ENCODE results near the gene C14orf93. TPM values are rescaled to one million over a fixed set of nuclear protein-coding genes. Genes with fewer than 3 reads are reported as not detected.

Gene C14orf93
- total and polyA plus RNA-seq, 9 of the 15 experiments (the other 6 are each of a cell fraction or from before 2014, with no cell fraction given), result 2.2 to 22.4 (median 16.1) TPM

DNA sequence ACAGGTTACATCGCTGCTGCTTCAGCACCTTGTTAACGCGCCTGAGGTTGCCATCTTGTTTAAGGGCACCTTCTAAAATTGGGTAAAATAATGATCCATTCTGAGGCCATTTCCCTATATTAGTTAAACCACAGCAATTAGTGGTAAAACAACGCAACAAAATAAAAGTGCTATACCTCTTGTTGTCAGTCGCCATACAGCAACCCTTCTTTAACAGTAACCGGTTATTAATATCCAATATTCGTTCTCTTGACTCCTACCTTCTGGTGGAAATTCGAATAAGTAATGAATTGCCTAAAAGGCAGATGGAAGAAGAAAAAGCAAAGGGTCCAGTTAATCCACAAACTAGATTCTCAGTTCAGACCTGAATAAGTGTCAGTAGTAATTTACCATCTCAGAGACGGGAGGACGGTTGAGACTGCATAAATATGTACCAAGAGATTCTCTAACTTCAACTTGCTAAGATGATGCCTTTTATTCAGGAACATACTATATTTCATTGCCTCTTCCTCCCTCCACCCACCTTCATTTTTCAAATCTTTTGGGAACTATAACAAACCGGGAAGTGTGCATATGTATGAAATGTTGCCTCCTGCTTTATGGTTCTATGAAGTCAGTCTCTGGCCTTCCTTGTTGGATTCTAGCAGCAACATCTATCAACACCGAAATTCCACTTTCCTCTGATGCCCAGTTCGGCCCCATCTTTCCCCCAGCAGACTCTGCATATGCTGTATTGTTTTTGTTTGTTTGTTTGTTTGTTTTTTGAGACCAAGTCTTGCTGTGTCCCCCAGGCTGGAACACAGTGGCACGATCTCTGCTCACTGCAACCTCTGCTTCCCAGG lies 25.6 kb upstream of the C14orf93 start:
- Histone ChIP-seq H3K9ac (ENCODE audit: insufficient read depth in 1 of 2, low read depth in 2 of 2, low read length in 2 of 2) (peak overlapping the region; percentile 98 to 100; a peak in 3 of 4 replicates), H3K4me1 (replicated peaks in 1 of 2; ENCODE audit: control insufficient read depth in 2 of 2, insufficient read depth in 2 of 2, low read length in 2 of 2) (peaks cover 9 to 14% of the 10 kb centered on the region in 2 experiments; a peak in 4 of 5 replicates), H2AFZ (ENCODE audit: low read depth, low read length) (peak overlapping the region; percentile 99), H3K27ac (ENCODE audit: extremely low read depth, low read depth, low read length) (peak overlapping the region; percentile 94; the same call in 2 of the 3 replicates), H3K9me3 (replicated peaks; ENCODE audit: control insufficient read depth, insufficient read depth, low read depth, low read length) (no peaks in the 10 kb centered on the region), H3K4me2 (ENCODE audit: insufficient read depth, low read length) (peak overlapping the region; percentile 97), H3K9me1 (ENCODE audit: control insufficient read depth, insufficient read depth, low read length) (no peaks in the 10 kb centered on the region), H4K20me1 (replicated peaks; ENCODE audit: control insufficient read depth, insufficient read depth, low read length) (no peaks in the 10 kb centered on the region), H3K79me2 (ENCODE audit: control insufficient read depth, insufficient read depth, low read length) (peaks cover 37% of the 10 kb centered on the region), H3K27me3 (ENCODE audit: control insufficient read depth in 2 of 2, insufficient read depth in 2 of 2, low read length in 2 of 2) (no peaks in the 10 kb centered on the region), H3K36me3 (ENCODE audit: control insufficient read depth, insufficient read depth, low read length) (peaks cover 31% of the 10 kb centered on the region), H3K4me3 (peak overlapping the region; percentile 78)
- intact Hi-C loops (cut with micrococcal nuclease) (no loop called here), in situ Hi-C loops (cut with MboI) (no loop called here)
- ChIA-PET POLR2A (interaction anchor here (0.6 to 3.2 kb wide), 6 partner anchors 10 to 53 kb away, joined by 3 to 11 read pairs (median 4); partner anchors contain the start of genes AJUBA and CDH24), CTCF (ENCODE audit: low intra/inter-chr PET ratio) (no interaction called here)
- BruUV-seq (replicated peaks), result no TSS peak
- no peak for ATAC-seq
- FAIRE-seq, result no peak
- DNase-seq (ENCODE audit: extremely low read depth in 1 of 4, low spot score in 3 of 4), result no peak
- WGBS (ENCODE audit: insufficient coverage, low coverage, missing lambda C conversion rate), result 47% methylated on average over 14 of the region's 14 CpGs
- no peak for TF ChIP-seq ZBTB17 (CRISPR knock-in tag; IDR thresholded peaks at IDR 0.05)
- TF ChIP-seq TCF3 (CRISPR knock-in tag; IDR thresholded peaks at IDR 0.05), result 0 out of 2 replicates have a peak, but pooled peaks have one; percentile 21
- TF ChIP-seq SUPT5H (IDR thresholded peaks at IDR 0.05), result no peak
- 0 out of 2 replicates have a peak, but pooled peaks have one; percentile 59 for TF ChIP-seq SREBF2 (CRISPR knock-in tag; IDR thresholded peaks at IDR 0.05)
- no peak for TF ChIP-seq KLF16 (IDR thresholded peaks at IDR 0.05)
- TF ChIP-seq TCF7 (IDR thresholded peaks at IDR 0.05; ENCODE audit: borderline replicate concordance), result no peak
- TF ChIP-seq ZNF384 (IDR thresholded peaks at IDR 0.05; ENCODE audit: low read depth, low read length), result no peak
- no peak for TF ChIP-seq GATA2 (CRISPR knock-in tag; IDR thresholded peaks at IDR 0.05)
- no peak for TF ChIP-seq CCNT2 (IDR thresholded peaks at IDR 0.05; ENCODE audit: borderline replicate concordance, extremely low read depth, insufficient read length, low read depth, low read length)
- no peak for TF ChIP-seq EWSR1 (IDR thresholded peaks at IDR 0.05; ENCODE audit: borderline replicate concordance, low read depth, partially characterized antibody)
- TF ChIP-seq SAFB (IDR thresholded peaks at IDR 0.05; ENCODE audit: borderline replicate concordance, low read depth, low read length), result no peak
- no peak for TF ChIP-seq ERF (CRISPR knock-in tag; IDR thresholded peaks at IDR 0.05)
- TF ChIP-seq, protein P1, sequence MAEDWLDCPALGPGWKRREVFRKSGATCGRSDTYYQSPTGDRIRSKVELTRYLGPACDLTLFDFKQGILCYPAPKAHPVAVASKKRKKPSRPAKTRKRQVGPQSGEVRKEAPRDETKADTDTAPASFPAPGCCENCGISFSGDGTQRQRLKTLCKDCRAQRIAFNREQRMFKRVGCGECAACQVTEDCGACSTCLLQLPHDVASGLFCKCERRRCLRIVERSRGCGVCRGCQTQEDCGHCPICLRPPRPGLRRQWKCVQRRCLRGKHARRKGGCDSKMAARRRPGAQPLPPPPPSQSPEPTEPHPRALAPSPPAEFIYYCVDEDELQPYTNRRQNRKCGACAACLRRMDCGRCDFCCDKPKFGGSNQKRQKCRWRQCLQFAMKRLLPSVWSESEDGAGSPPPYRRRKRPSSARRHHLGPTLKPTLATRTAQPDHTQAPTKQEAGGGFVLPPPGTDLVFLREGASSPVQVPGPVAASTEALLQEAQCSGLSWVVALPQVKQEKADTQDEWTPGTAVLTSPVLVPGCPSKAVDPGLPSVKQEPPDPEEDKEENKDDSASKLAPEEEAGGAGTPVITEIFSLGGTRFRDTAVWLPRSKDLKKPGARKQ (CRISPR knock-in tag; IDR thresholded peaks at IDR 0.05), result 0 out of 2 replicates have a peak, but pooled peaks have one; percentile 12
- TF ChIP-seq, protein P2, sequence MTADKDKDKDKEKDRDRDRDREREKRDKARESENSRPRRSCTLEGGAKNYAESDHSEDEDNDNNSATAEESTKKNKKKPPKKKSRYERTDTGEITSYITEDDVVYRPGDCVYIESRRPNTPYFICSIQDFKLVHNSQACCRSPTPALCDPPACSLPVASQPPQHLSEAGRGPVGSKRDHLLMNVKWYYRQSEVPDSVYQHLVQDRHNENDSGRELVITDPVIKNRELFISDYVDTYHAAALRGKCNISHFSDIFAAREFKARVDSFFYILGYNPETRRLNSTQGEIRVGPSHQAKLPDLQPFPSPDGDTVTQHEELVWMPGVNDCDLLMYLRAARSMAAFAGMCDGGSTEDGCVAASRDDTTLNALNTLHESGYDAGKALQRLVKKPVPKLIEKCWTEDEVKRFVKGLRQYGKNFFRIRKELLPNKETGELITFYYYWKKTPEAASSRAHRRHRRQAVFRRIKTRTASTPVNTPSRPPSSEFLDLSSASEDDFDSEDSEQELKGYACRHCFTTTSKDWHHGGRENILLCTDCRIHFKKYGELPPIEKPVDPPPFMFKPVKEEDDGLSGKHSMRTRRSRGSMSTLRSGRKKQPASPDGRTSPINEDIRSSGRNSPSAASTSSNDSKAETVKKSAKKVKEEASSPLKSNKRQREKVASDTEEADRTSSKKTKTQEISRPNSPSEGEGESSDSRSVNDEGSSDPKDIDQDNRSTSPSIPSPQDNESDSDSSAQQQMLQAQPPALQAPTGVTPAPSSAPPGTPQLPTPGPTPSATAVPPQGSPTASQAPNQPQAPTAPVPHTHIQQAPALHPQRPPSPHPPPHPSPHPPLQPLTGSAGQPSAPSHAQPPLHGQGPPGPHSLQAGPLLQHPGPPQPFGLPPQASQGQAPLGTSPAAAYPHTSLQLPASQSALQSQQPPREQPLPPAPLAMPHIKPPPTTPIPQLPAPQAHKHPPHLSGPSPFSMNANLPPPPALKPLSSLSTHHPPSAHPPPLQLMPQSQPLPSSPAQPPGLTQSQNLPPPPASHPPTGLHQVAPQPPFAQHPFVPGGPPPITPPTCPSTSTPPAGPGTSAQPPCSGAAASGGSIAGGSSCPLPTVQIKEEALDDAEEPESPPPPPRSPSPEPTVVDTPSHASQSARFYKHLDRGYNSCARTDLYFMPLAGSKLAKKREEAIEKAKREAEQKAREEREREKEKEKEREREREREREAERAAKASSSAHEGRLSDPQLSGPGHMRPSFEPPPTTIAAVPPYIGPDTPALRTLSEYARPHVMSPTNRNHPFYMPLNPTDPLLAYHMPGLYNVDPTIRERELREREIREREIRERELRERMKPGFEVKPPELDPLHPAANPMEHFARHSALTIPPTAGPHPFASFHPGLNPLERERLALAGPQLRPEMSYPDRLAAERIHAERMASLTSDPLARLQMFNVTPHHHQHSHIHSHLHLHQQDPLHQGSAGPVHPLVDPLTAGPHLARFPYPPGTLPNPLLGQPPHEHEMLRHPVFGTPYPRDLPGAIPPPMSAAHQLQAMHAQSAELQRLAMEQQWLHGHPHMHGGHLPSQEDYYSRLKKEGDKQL (CRISPR knock-in tag; IDR thresholded peaks at IDR 0.05; ENCODE audit: borderline replicate concordance), result no peak
